HUES48 (cell line): ENCODE measurements around the gene SPATC1L.
A peak's percentile ranks its signal among the peaks of the same experiment; 100 is the strongest.

Experiments
- H3K27ac ChIP-seq: one replicate; pipeline ENCODE4 v1.7.0; 2013; ENCODE audit warnings: low read depth, low read length, inconsistent platforms
- H3K27me3 ChIP-seq: 2 replicates; pipeline ENCODE4 v1.6.1; 2013; ENCODE audit warnings: mild to moderate bottlenecking, low read length; ENCODE audit not compliant: control insufficient read depth, insufficient read depth
- H3K36me3 ChIP-seq: 2 replicates; pipeline ENCODE4 v1.6.1; 2013; ENCODE audit warnings: low read length; ENCODE audit not compliant: control insufficient read depth, insufficient read depth
- H3K4me1 ChIP-seq: 2 replicates; pipeline ENCODE4 v1.6.1; 2013; ENCODE audit warnings: mild to moderate bottlenecking, low read length; ENCODE audit not compliant: control insufficient read depth, insufficient read depth
- H3K4me3 ChIP-seq: 2 replicates; pipeline ENCODE4 v1.5.1; 2013; ENCODE audit warnings: mild to moderate bottlenecking, low read depth, low read length
- H3K9ac ChIP-seq: 2 replicates; pipeline ENCODE4 v1.6.1; 2013; ENCODE audit warnings: mild to moderate bottlenecking, low read depth, low read length, moderate library complexity
- H3K9me3 ChIP-seq: 2 replicates; pipeline ENCODE4 v1.6.1; 2013; ENCODE audit warnings: low read length; ENCODE audit not compliant: control insufficient read depth, insufficient read depth

Gene SPATC1L

DNA sequence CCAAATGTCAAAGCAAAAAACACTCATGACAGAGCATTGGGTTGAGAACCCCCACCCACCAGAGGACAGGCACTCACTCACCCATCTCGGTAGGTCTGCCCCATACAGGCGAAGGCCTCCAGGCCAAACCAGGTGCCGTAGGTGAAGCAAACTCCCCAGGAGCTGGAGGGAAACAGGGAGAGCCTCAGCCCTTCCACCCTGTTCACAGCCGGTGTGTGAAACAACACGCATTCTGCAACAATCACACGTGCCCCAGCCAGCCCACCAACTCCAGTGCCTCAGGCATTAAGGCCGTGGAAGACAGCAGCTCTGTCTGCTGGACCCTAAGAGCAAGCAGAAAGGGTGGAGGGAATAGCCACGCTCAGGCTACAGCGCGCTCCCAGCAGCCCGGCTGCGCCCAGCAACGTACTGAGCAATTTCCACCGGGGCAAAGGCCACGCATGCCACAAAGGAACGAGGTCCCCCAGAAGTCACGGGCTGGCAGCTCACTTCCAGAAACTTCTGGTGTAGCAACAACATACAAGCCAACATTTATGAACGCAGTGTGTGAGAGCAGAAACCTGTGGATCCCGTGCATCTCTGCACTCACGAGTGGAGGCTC, 11.4 kb upstream of the SPATC1L start:
- Histone ChIP-seq H3K4me1 (no peaks in the 10 kb centered on the region), H3K27me3 (no peaks in the 10 kb centered on the region), H3K9ac (no peak overlapping the region), H3K4me3 (no peak overlapping the region), H3K9me3 (no peaks in the 10 kb centered on the region), H3K36me3 (peaks cover 90% of the 10 kb centered on the region), H3K27ac (no peak overlapping the region)

GRCh38 chr21:46194374-46195334, 10.4 kb upstream of the SPATC1L start:
- no peaks in the 10 kb centered on the region for H3K9me3 ChIP-seq
- H3K36me3 ChIP-seq, result peaks cover 88% of the 10 kb centered on the region
- no peak overlapping the region for H3K27ac ChIP-seq
- no peak overlapping the region for H3K9ac ChIP-seq
- no peaks in the 10 kb centered on the region for H3K4me1 ChIP-seq
- no peaks in the 10 kb centered on the region for H3K27me3 ChIP-seq
- no peak overlapping the region for H3K4me3 ChIP-seq

GRCh38 chr21:46193829-46194373, 9.6 kb upstream of the SPATC1L start:
- peaks cover under 1% of the 10 kb centered on the region; the same call in 1 of the 2 replicates for H3K4me1 ChIP-seq
- peaks cover 81% of the 10 kb centered on the region for H3K36me3 ChIP-seq
- H3K4me3 ChIP-seq, result no peak overlapping the region
- H3K9me3 ChIP-seq, result no peaks in the 10 kb centered on the region
- H3K27me3 ChIP-seq, result no peaks in the 10 kb centered on the region
- no peak overlapping the region for H3K27ac ChIP-seq
- no peak overlapping the region for H3K9ac ChIP-seq

DNA sequence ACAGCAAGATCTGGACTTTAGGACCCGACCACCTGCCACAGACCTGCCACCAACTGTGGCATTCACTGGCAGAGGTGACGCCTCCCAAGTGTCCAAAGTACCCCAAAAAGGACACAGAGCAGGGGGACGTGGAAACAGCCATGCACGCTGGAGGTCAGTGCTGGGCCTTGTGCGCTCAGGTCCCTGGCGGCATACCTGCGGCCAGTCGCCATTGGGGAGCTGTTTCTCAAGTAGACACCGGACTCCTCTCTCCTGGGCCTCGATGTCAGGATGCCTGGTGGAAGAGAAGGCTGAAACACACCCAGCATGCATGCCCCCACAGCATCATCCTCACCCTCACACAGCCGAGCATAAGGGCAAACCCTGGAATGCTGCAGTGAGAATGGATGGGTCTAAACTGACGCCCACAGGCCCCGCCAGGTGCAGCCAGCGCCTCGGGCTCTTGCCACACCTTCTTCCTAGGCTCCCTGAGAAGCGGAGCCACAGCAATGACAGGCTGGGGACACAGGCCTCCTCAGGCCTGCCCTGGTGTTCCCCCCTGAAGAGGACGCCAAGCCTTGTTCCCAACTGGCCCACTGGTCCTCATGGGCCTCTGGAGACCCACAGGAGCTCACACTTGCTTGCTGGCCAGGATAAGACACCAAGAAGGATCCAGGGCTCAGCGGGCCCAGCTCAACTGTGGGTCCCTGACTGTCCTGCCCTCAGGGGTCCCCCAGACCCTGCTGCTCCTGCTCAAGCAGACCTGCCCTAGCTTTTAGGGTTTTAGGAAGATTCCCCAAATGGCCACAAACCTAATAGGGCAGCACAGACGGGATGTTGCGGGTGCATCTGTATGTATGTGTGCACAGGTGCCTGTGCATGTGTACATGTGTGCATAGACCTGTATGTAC, 7.7 kb upstream of the SPATC1L start:
- Histone ChIP-seq H3K9ac (no peak overlapping the region), H3K27ac (no peak overlapping the region), H3K36me3 (peaks cover 68% of the 10 kb centered on the region), H3K9me3 (no peaks in the 10 kb centered on the region), H3K4me3 (no peak overlapping the region), H3K4me1 (peaks cover 6% of the 10 kb centered on the region), H3K27me3 (no peaks in the 10 kb centered on the region)

DNA sequence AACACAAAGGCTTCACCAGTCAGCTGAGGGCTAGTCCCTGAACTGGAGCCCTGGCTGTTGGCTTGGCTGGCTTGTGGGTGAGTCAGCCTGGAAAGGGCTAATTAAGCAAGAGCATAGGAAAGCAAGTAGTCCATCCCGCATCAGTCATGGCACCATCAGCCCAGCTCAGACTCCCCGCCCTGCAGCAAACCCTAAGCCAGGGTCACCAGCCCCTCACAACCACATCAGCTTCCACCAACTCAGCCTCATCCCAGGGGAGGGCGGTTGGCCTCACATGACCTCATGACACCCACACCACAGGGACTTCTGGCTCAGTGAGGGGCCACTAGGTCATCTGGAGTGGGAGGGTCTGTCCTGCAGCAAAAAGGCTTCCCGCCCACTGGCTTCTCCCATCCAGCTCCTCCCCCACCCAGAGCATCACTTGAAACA, 7.0 kb upstream of the SPATC1L start:
- Histone ChIP-seq H3K36me3 (peaks cover 62% of the 10 kb centered on the region), H3K4me1 (peaks cover 6% of the 10 kb centered on the region), H3K27me3 (no peaks in the 10 kb centered on the region), H3K9ac (no peak overlapping the region), H3K4me3 (no peak overlapping the region), H3K27ac (no peak overlapping the region), H3K9me3 (no peaks in the 10 kb centered on the region)

DNA sequence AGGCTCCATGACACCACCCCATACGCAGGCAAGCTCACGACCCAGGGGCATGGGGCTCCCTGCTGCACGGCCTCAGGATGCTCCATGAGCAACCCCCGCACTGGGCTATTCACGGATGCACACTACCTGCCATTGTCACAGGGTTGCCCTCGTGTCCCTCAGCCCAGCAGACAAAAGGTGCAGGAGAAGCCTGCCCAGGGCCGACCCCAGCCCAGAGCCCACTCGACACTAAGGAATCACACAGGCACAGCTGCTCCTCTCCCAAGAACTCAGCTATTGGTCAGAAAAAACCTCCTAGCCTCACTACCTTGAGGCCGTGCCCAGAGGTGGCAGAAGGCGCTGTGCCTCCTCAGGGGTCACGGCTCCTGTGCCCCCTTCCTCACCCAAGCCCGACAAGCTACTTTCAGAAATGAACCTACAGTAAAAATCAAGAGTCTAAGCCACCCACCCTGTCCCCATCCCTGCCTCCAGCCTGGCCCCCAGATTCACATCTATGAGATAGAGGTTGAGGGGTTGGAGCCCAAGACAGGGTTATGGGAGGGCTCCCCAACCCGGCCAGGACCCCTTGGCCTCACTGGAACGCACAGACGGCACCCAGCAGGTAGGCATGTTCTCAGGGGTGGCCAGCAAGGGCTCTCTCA, 6.4 kb upstream of the SPATC1L start:
- no peaks in the 10 kb centered on the region for H3K27me3 ChIP-seq
- no peaks in the 10 kb centered on the region for H3K9me3 ChIP-seq
- H3K27ac ChIP-seq, result no peak overlapping the region
- H3K4me1 ChIP-seq, result peaks cover 6% of the 10 kb centered on the region
- peaks cover 55% of the 10 kb centered on the region for H3K36me3 ChIP-seq
- H3K4me3 ChIP-seq, result no peak overlapping the region
- no peak overlapping the region for H3K9ac ChIP-seq

- peaks cover 6% of the 10 kb centered on the region for H3K4me1 ChIP-seq
- H3K9me3 ChIP-seq, result no peaks in the 10 kb centered on the region
- peaks cover 49% of the 10 kb centered on the region for H3K36me3 ChIP-seq
- no peaks in the 10 kb centered on the region for H3K27me3 ChIP-seq
- no peak overlapping the region for H3K27ac ChIP-seq
- H3K9ac ChIP-seq, result no peak overlapping the region
- no peak overlapping the region for H3K4me3 ChIP-seq
These were observed 5.8 kb upstream of the SPATC1L start for GRCh38 chr21:46189959-46190490.

DNA sequence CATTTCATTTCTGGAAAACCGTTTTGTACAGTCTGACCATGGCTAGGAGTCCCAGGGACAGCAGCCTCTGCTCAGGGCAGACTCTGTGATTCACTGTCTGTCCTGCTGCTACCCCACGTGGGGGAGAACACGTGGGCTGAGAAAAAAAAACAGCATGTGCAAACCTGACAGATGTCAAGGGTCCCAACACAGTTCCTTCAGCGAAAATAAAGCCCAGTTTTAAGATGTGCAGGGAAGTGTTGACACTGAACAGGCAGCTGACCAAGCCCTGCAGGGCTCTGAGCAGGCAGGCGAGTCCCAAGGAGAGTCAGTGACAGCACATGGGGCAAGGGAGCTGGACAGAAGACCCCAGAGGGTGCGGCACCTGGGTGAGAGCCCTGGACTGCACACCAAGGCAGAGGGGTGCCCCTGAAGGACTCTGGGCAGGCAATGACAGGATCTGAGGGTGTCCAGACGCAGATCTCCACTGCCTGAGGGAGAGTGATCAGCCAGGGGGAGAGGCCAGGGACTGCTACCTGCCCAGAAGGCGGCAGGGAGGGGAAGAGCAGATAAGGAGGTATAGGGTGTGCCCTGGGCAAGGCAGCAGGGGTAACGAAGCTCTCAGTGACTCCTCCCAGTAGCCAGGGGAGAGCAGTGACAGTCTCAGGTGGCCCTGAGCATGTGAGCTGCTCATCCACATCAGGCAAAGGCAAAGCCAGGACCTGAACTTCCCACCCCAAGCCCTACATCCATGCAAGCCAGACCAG, 5.1 kb upstream of the SPATC1L start:
- Histone ChIP-seq H3K4me1 (peaks cover 6% of the 10 kb centered on the region), H3K9me3 (no peaks in the 10 kb centered on the region), H3K4me3 (no peak overlapping the region), H3K27ac (peak overlapping the region; percentile 89), H3K9ac (no peak overlapping the region), H3K27me3 (no peaks in the 10 kb centered on the region), H3K36me3 (peaks cover 43% of the 10 kb centered on the region)

DNA sequence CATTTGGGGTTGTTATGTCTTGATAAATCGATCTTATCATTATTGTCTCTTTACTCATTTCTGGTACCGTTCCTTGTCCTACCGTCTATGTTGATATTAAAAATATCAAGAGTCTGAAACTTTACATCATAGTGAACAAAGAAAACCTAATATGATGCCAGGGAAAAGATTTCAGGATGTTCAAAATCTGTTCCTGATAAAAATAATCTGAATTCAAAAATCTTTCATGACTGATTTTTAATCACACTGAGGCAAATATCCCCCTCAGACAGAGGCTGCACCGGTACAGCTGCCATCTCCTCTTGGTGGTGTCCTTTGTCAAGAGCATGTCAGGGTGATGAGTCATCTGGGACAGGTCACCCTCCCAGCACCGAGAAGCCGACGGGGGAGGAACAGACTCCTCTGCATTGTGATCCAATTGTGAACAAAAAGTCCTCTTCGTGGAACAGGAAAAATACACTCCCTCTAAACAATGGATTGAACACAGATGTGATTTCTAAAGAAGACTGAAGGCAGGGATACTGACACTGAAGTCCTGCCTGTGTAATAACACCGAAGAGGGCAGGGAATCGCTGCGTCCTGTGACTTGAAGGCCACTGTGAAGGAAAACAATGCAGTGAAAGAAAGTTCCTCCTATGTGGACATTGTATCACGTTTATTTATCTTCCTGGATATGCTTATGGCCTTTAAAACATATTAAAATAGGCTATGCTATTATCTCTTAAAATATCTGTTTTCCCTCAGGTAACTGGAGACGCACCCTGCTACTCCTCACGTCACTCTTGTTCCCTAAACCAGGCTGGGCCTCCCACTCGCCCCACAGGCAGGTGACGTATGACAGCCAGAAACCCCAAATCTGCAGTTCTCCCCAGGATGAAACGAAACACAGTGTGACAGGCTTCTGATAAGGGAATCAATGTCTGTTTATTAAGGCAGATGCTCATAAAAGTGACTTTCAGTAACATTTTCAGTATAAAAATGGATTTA, 4.3 kb upstream of the SPATC1L start:
- Histone ChIP-seq H3K27me3 (no peaks in the 10 kb centered on the region), H3K27ac (peak overlapping the region; percentile 89), H3K36me3 (peaks cover 34% of the 10 kb centered on the region), H3K9ac (no peak overlapping the region), H3K4me3 (no peak overlapping the region), H3K4me1 (peaks cover 6% of the 10 kb centered on the region), H3K9me3 (no peaks in the 10 kb centered on the region)
